WI38 (cell line): ENCODE results near the gene DENND2A.
A peak's percentile ranks its signal among the peaks of the same experiment; 100 is the strongest.

Experiments
- H3K4me3 ChIP-seq: 2 replicates; pipeline ENCODE4 v1.5.1; 2011; ENCODE audit warnings: low read depth, mild to moderate bottlenecking, control low read depth, low read length
- TF ChIP-seq, protein P1 (sequence below): IDR thresholded peaks from 2 replicates; pipeline ENCODE4 v1.5.1; 2012; ENCODE audit warnings: low read depth, mild to moderate bottlenecking, control low read depth, low read length

DENND2A gene

DNA sequence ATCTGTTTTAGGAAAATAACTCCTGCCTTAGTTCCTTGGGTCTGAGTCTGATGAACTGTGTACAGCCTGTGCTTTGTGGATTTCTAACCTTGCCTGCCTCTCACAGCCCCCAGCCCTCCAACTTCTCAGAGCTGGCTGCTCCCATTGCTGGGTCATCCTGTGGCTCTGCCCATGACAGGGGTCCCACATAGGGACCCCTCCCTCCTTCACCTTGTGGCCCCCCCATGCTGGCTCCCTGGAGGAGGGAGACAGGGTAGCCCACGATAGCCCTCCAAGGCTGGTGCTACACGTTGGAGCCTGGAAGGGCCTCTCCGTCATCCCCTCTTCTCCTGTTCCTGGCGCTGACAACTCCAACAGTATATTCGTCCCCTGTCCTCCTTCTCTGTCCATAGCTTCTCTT, 2.8 kb upstream of the DENND2A start:
- TF ChIP-seq, protein P1, sequence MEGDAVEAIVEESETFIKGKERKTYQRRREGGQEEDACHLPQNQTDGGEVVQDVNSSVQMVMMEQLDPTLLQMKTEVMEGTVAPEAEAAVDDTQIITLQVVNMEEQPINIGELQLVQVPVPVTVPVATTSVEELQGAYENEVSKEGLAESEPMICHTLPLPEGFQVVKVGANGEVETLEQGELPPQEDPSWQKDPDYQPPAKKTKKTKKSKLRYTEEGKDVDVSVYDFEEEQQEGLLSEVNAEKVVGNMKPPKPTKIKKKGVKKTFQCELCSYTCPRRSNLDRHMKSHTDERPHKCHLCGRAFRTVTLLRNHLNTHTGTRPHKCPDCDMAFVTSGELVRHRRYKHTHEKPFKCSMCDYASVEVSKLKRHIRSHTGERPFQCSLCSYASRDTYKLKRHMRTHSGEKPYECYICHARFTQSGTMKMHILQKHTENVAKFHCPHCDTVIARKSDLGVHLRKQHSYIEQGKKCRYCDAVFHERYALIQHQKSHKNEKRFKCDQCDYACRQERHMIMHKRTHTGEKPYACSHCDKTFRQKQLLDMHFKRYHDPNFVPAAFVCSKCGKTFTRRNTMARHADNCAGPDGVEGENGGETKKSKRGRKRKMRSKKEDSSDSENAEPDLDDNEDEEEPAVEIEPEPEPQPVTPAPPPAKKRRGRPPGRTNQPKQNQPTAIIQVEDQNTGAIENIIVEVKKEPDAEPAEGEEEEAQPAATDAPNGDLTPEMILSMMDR = no peak
- no peak overlapping the region for H3K4me3 ChIP-seq

DNA sequence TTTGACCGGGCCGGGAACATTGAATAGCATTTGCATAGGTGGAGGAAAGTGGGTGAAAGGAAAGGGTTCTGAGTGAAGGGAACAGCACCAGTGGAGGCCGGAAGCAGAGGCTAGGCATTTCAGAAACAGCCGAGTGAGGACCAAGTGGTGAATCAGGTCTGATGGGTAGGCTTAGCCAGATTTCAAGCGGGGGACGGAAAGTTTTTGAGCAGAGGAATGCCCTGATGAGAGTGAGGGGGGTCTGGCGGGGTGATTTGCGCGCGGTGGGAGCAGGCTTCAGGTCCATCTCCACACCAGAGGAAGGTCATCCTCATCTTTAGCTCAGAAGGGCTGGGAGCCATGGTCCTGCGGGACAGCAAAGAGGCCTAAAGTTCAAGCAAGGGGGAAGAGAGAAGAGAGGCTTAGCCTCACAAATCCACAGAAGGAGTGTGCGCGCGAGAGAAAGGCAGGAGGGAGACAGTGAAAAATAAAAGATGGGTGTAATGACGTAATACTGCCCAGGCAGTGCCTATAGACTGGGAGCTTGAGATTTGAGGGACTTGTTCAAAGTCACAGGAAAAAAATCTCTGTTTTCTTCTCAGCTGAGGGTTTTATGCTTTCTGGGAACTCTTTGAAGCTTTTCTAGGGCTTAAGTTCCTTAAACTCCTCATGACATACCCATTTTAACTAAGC, 1.0 kb upstream of the DENND2A start:
- peak overlapping the region; percentile 63 for H3K4me3 ChIP-seq
- TF ChIP-seq, protein P1 = no peak

DNA sequence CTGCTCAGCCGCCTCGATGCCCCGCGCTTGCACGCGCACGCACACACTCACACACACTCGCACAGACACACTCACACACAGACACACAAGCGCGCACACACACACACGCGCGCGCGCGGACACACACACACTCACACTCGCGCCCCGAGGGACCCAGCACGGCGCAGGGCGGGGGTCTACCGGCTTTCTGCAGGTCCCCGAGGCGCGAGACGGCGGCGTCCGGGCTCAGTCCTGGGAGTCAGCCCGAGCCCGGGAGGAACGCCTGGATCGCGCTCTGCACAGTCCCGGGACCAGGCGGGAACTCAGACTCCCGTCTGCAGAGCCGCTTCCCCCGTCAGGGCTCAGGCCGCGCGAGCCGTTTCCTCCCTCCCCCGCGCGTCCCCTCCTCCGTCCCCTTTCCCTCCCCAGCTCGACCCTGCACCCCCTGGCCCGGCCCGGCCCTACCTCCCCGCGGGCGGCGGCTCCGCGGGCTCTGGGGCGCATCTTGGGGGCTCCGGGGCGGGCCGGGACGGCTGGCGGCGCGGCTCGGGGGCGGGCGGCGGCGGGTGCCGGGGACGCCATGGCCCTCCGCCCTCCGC, 464 bp downstream of the DENND2A start:
- peak overlapping the region; percentile 89 for H3K4me3 ChIP-seq
- TF ChIP-seq, protein P1 = no peak

DNA sequence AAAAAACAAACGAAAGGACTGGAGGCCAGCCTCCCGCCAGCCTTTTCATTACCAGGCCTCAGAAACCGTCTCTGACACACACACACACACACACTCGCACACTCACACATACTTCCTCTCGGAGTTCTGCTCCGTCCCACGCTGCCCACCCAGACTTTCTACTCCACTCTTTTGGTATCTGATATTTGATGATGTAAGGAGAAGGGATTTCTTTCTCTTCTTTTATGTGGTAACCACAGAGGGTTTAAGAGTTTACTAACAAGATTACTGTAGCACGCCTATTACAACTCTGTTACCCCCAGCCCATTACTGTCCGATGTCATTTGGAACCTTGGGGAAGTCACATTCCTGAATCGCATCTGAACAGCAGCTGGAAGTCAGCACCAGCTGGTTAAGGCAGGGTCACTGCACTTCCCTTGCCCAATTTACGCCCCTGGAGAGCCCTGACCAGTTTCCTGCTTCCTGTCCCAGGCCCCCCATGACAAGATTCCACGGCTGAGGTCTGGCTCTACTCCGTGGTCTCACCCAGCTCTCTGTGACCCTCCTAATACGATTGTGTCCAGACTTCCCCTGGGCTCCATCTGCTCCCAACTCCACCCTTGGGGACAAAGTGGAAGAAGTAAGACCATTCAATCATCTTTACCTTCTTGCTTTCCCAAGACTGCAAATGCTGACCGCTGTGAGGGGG, 1.1 kb downstream of the DENND2A start:
- TF ChIP-seq, protein P1 = no peak
- peak overlapping the region; percentile 89 for H3K4me3 ChIP-seq

DNA sequence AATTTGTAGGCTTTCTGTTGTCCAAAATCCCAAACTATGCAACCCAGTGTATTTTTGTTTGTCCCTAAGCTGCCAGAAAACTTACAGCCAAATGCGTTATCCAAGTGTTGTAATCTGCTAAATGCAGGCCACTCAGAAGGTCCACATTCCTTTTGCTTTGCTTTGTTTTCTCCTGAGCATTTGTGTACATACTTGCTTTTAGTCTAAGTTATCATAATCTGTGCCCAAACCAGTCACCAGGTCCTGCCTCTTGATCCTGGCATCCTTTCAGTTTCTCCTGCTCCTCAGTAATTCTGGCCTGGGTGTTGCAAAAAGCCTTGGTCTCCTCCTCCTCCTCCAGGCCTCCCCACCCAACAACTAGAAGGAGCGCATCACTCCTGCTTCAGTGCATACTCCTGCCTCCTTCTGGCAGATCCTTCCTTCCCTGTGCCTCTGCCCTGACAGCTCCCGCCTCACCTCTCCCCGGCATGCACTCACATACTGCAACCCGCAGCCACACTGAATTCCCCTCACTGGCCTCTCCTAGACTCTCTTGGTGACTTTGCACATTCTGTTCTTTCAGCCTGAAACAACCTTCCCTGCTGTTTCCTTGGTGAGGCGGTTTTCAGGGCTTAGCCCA, 2.3 kb downstream of the DENND2A start:
- TF ChIP-seq, protein P1 = peak; percentile 43
- H3K4me3 ChIP-seq = peak overlapping the region; percentile 89

DNA sequence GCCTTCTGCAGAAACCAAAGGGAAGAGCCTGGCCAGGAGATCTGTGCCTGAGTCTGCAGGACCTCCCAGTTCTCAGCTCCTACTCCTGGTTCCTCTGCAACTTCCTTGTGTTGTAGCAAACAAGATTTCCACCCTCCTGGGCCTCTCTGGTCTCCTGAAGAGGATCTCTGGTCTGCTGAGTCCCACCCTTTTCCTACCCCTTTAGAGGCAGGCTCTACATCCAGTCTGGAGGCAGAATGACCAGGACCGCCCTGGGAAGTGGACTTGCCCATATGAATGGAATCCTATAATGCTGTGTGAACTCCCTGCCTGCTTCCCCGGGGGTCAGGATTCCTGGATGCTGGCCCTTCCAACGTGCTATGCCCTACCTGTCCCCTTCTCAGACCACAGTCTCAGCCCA, 3.2 kb downstream of the DENND2A start:
- TF ChIP-seq, protein P1 = no peak
- H3K4me3 ChIP-seq = no peak overlapping the region

DNA sequence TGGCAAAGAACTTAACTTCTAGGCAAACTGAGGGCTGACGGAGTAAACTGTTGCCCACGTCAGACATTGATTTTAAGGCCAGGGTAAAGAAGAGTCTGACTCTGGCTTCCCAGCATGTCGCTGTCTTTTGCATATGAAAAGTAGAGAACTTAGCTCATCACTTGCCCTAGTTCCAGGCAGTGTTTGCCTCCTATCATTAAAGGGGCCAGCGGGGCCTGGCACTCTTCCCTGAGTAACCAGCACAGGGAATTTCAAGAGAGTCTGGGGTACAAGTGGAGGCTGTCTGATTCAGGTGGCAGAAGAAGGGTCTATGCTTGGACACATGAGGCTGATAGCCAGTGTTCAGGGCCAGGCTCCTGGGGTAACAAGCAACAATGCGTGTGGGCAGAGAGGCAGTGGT, 4.8 kb downstream of the DENND2A start:
- no peak overlapping the region for H3K4me3 ChIP-seq
- TF ChIP-seq, protein P1 = no peak
